ENCODE measurements around the gene FILIP1. TPM values are rescaled to one million over a fixed set of nuclear protein-coding genes. Genes with fewer than 3 reads are reported as not detected.

FILIP1 gene
- total and polyA plus RNA-seq, 10 of the 15 experiments (the other 5 are each of a cell fraction or from before 2014, with no cell fraction given): 0.23 to 2.0 (median 0.44) TPM

DNA sequence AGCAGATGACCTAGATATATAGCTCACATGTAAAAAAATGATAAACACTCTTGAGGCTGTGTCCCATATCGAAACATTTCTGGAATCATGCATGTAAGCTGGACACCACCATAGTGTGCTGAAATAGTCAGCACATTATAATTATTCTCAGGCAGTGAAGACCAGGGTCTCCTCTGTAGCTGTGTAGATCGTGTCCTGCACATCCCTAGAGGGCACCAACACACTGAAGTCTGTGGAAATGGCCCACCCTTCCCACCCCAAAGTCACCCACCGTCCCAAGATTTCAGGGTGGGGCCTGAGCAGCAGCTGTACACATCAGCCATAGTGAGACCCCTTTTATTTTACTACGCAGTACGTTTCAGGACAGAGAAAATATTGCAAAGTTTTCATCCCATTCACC lies 188.0 kb downstream of the FILIP1 start:
- Histone ChIP-seq H3K9ac (ENCODE audit: control insufficient read depth, insufficient read depth, low read length) (no peak overlapping the region), H3K79me2 (ENCODE audit: control insufficient read depth, insufficient read depth, low read length) (no peaks in the 10 kb centered on the region), H3K4me2 (ENCODE audit: control insufficient read depth, insufficient read depth) (no peak overlapping the region), H3K4me3 (no peak overlapping the region), H3K27ac (ENCODE audit: control insufficient read depth, insufficient read depth) (no peak overlapping the region), H2AFZ (ENCODE audit: control insufficient read depth, low read depth, low read length) (no peak overlapping the region), H3K9me3 (replicated peaks; ENCODE audit: control insufficient read depth, insufficient read depth, low read length) (no peaks in the 10 kb centered on the region), H4K20me1 (ENCODE audit: control insufficient read depth, insufficient read depth) (no peaks in the 10 kb centered on the region), H3K27me3 (replicated peaks in 1 of 2; ENCODE audit: control insufficient read depth in 2 of 2, insufficient read depth in 2 of 2, low read length in 1 of 2) (no peaks in the 10 kb centered on the region), H3K36me3 (ENCODE audit: control insufficient read depth in 2 of 2, insufficient read depth in 2 of 2, low read length in 1 of 2) (no peaks in the 10 kb centered on the region), H3K4me1 (ENCODE audit: control insufficient read depth, insufficient read depth, low read length) (no peaks in the 10 kb centered on the region)
- ChIA-PET CTCF (interaction anchor here (0.8 to 3.2 kb wide), 8 partner anchors 8 to 222 kb away, joined by 3 to 15 read pairs (median 5); no protein-coding TSS in a partner anchor), POLR2A (interaction anchor here (0.5 kb wide), 1 partner anchor 453 kb away, joined by 3 read pairs; no protein-coding TSS in a partner anchor), RAD21 (ENCODE audit: unreplicated experiment) (interaction anchor here (0.8 to 1.5 kb wide), 7 partner anchors 28 to 258 kb away, joined by 3 to 4 read pairs (median 3); no protein-coding TSS in a partner anchor), SMC1A (ENCODE audit: uncharacterized antibody, unreplicated experiment) (interaction anchor here (0.8 to 1.8 kb wide), 10 partner anchors 8 to 221 kb away, joined by 3 to 8 read pairs (median 4); no protein-coding TSS in a partner anchor)
- in situ Hi-C loops (cut with MboI): no loop called here
- no TSS peak for BruUV-seq (replicated peaks)
- intact Hi-C loops (cut with micrococcal nuclease; ENCODE audit: unreplicated experiment): no loop called here
- TF ChIP-seq FOS (IDR thresholded peaks at IDR 0.05; ENCODE audit: borderline replicate concordance, extremely low read depth, insufficient read length) (no peak), HCFC1 (IDR thresholded peaks at IDR 0.05; ENCODE audit: low read length) (no peak), CREB1 (IDR thresholded peaks at IDR 0.05; ENCODE audit: low read depth) (no peak), NFYA (IDR thresholded peaks at IDR 0.05; ENCODE audit: borderline replicate concordance, low read depth, low read length) (no peak), JUND (IDR thresholded peaks at IDR 0.05; ENCODE audit: low read depth, low read length) (no peak), RAD51 (IDR thresholded peaks at IDR 0.05) (no peak)
- DNase-seq (ENCODE audit: low read depth, low spot score) (no peak), ATAC-seq (0 out of 3 replicates have a peak, but pooled peaks have one; percentile 22), FAIRE-seq (no peak)
- 63% methylated on average over 5 of the region's 5 CpGs for WGBS (ENCODE audit: insufficient coverage, insufficient replicate concordance, low lambda C conversion rate, missing lambda C conversion rate)

DNA sequence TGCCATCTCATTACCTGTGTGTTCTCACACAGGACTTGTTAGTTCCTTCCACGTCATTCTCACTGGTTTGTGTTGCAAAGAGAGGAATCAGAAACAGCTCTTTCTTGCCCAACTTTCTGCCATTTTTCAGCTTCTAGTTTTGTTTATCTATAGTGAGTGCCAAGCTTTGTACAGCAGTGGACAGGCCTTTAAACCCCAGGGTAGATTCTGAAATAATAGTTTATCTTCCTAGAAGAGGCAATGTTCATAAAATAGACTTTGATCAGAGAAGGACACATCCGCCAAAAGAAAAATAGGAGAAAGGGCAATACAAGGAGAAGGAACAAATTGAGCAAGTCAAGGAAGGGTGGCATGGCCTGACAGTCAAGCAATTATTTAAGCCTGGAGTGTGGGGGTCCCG lies 191.3 kb downstream of the FILIP1 start:
- CTCF ChIA-PET: interaction anchor here (0.6 to 7.9 kb wide), 6 partner anchors 35 to 486 kb away, joined by 3 to 68 read pairs (median 11); no protein-coding TSS in a partner anchor
- Histone ChIP-seq H3K79me2 (ENCODE audit: control insufficient read depth, insufficient read depth, low read length) (no peaks in the 10 kb centered on the region), H3K9me3 (replicated peaks; ENCODE audit: control insufficient read depth, insufficient read depth, low read length) (no peaks in the 10 kb centered on the region), H3K4me3 (no peak overlapping the region), H3K4me1 (ENCODE audit: control insufficient read depth, insufficient read depth, low read length) (no peaks in the 10 kb centered on the region), H3K36me3 (ENCODE audit: control insufficient read depth in 2 of 2, insufficient read depth in 2 of 2, low read length in 1 of 2) (no peaks in the 10 kb centered on the region), H3K27ac (ENCODE audit: control insufficient read depth, insufficient read depth) (no peak overlapping the region), H2AFZ (ENCODE audit: control insufficient read depth, low read depth, low read length) (no peak overlapping the region), H3K4me2 (ENCODE audit: control insufficient read depth, insufficient read depth) (no peak overlapping the region), H3K9ac (ENCODE audit: control insufficient read depth, insufficient read depth, low read length) (no peak overlapping the region), H4K20me1 (ENCODE audit: control insufficient read depth, insufficient read depth) (no peaks in the 10 kb centered on the region), H3K27me3 (replicated peaks in 1 of 2; ENCODE audit: control insufficient read depth in 2 of 2, insufficient read depth in 2 of 2, low read length in 1 of 2) (no peaks in the 10 kb centered on the region)
- in situ Hi-C loops (cut with MboI): no loop called here
- SMC1A ChIA-PET (ENCODE audit: uncharacterized antibody, unreplicated experiment): interaction anchor here (1.4 to 4.8 kb wide), 5 partner anchors 8 to 225 kb away, joined by 4 to 40 read pairs (median 4); partner anchors contain the start of gene FILIP1
- intact Hi-C loops (cut with micrococcal nuclease; ENCODE audit: unreplicated experiment): no loop called here
- DNase-seq (ENCODE audit: low read depth, low spot score) (no peak), FAIRE-seq (no peak), ATAC-seq (no peak)
- TF ChIP-seq CBFB (IDR thresholded peaks at IDR 0.05; ENCODE audit: low read depth): no peak
- no peak for TF ChIP-seq ZNF622 (IDR thresholded peaks at IDR 0.05)
- TF ChIP-seq SUZ12 (IDR thresholded peaks at IDR 0.05; ENCODE audit: unreplicated experiment): no peak
- no peak for TF ChIP-seq TBL1XR1 (IDR thresholded peaks at IDR 0.05; ENCODE audit: low read depth, low read length)
- no peak for TF ChIP-seq JUND (IDR thresholded peaks at IDR 0.05; ENCODE audit: low read depth, low read length)
- TF ChIP-seq, protein P1, sequence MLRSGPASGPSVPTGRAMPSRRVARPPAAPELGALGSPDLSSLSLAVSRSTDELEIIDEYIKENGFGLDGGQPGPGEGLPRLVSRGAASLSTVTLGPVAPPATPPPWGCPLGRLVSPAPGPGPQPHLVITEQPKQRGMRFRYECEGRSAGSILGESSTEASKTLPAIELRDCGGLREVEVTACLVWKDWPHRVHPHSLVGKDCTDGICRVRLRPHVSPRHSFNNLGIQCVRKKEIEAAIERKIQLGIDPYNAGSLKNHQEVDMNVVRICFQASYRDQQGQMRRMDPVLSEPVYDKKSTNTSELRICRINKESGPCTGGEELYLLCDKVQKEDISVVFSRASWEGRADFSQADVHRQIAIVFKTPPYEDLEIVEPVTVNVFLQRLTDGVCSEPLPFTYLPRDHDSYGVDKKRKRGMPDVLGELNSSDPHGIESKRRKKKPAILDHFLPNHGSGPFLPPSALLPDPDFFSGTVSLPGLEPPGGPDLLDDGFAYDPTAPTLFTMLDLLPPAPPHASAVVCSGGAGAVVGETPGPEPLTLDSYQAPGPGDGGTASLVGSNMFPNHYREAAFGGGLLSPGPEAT (IDR thresholded peaks at IDR 0.05; ENCODE audit: low read depth): no peak
- no peak for TF ChIP-seq RAD51 (IDR thresholded peaks at IDR 0.05)
- TF ChIP-seq, protein P2, sequence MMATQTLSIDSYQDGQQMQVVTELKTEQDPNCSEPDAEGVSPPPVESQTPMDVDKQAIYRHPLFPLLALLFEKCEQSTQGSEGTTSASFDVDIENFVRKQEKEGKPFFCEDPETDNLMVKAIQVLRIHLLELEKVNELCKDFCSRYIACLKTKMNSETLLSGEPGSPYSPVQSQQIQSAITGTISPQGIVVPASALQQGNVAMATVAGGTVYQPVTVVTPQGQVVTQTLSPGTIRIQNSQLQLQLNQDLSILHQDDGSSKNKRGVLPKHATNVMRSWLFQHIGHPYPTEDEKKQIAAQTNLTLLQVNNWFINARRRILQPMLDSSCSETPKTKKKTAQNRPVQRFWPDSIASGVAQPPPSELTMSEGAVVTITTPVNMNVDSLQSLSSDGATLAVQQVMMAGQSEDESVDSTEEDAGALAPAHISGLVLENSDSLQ (IDR thresholded peaks at IDR 0.05): no peak
- TF ChIP-seq RFX5 (IDR thresholded peaks at IDR 0.05; ENCODE audit: low read depth, low read length): no peak
- TF ChIP-seq TAF1 (IDR thresholded peaks at IDR 0.05; ENCODE audit: borderline replicate concordance, low read depth, low read length): no peak
- BruUV-seq (replicated peaks): no TSS peak
- RAD21 ChIA-PET (ENCODE audit: unreplicated experiment): no interaction called here
- 69% methylated on average over 3 of the region's 3 CpGs for WGBS (ENCODE audit: insufficient coverage, insufficient replicate concordance, low lambda C conversion rate, missing lambda C conversion rate)
- POLR2A ChIA-PET: interaction anchor here (0.5 kb wide), 1 partner anchor 168 kb away, joined by 7 read pairs; no protein-coding TSS in a partner anchor

All from GM12878 (cell line).